Liver (tissue), 9 donors: Measurements from ENCODE around the gene MYO16. TPM values are rescaled to one million over a fixed set of nuclear protein-coding genes. Genes with fewer than 3 reads are reported as not detected.

Experiments used
- DNase-seq: peaks from one replicate; pipeline ENCODE4 v3.0.0-alpha.2; 2017; ENCODE audit warnings: low spot score
- H3K27ac ChIP-seq, 2 donors: one replicate each; pipeline ENCODE4 v1.7.0; 2013; ENCODE audit warnings: inconsistent platforms in 2 of 2, low read length in 2 of 2, control low read depth in 1 of 2, low read depth in 1 of 2, mild to moderate bottlenecking in 1 of 2
- H3K27me3 ChIP-seq, 4 donors: one replicate each; pipeline versions ENCODE4 v1.6.1 to v1.7.0; 2013; ENCODE audit warnings: low read length in 3 of 4, inconsistent platforms in 1 of 4, mild to moderate bottlenecking in 1 of 4, moderate library complexity in 1 of 4; ENCODE audit not compliant: control insufficient read depth in 4 of 4, insufficient read depth in 4 of 4
- H3K36me3 ChIP-seq, 4 donors: one replicate each; pipeline versions ENCODE4 v1.6.1 to v1.7.0; 2013; ENCODE audit warnings: low read length in 3 of 4, mild to moderate bottlenecking in 3 of 4, low read depth in 1 of 4, moderate library complexity in 1 of 4; ENCODE audit not compliant: control insufficient read depth in 4 of 4, insufficient read depth in 3 of 4
- H3K4me1 ChIP-seq, 4 donors: one replicate each; pipeline versions ENCODE4 v1.6.1 to v1.7.0; 2013; ENCODE audit warnings: low read length in 3 of 4, mild to moderate bottlenecking in 3 of 4, moderate library complexity in 1 of 4; ENCODE audit not compliant: control insufficient read depth in 4 of 4, insufficient read depth in 4 of 4
- H3K4me3 ChIP-seq, 3 donors: one replicate each; pipeline versions ENCODE4 v1.6.1 to v1.7.0; 2013; ENCODE audit warnings: low read length in 3 of 3, control low read depth in 1 of 3, low read depth in 1 of 3, mild to moderate bottlenecking in 1 of 3
- H3K9ac ChIP-seq, 2 donors: one replicate each; pipeline ENCODE4 v1.7.0; 2013; ENCODE audit warnings: low read length in 2 of 2, mild to moderate bottlenecking in 2 of 2, moderate library complexity in 2 of 2, control low read depth in 1 of 2, low read depth in 1 of 2
- H3K9me3 ChIP-seq, 4 donors: one replicate each; pipeline versions ENCODE4 v1.6.1 to v1.7.0; 2013; ENCODE audit warnings: low read length in 3 of 4; ENCODE audit not compliant: control insufficient read depth in 4 of 4
- CTCF ChIP-seq: fragments of 150-350 bp; IDR thresholded peaks from 2 replicates; pipeline ENCODE4 v1.5.1; 2017; ENCODE audit warnings: improper control_type of control experiment, low read depth, low read length; ENCODE audit not compliant: missing input control
- EGR1 ChIP-seq, 2 donors: IDR thresholded peaks; 2 replicates each; pipeline ENCODE4 v1.6.1; 2016 to 2018; ENCODE audit warnings: antibody characterized with exemption in 2 of 2, low read depth in 2 of 2
- FOXA1 ChIP-seq: IDR thresholded peaks from 2 replicates; pipeline ENCODE4 v1.6.1; 2016; ENCODE audit warnings: antibody characterized with exemption
- FOXA2 ChIP-seq: IDR thresholded peaks from 2 replicates; pipeline ENCODE4 v1.6.1; 2016; ENCODE audit warnings: antibody characterized with exemption
- HNF4A ChIP-seq, 2 donors: conservative IDR thresholded peaks; 2 replicates each; pipeline ENCODE4 v1.6.1; 2016; ENCODE audit warnings: antibody characterized with exemption in 2 of 2, mild to moderate bottlenecking in 2 of 2
- JUND ChIP-seq, 2 donors: IDR thresholded peaks; 2 replicates each; pipeline ENCODE4 v1.6.1; 2016; ENCODE audit warnings: antibody characterized with exemption in 2 of 2
- MAX ChIP-seq: IDR thresholded peaks from 2 replicates; pipeline ENCODE4 v1.6.1; 2016; ENCODE audit warnings: antibody characterized with exemption
- RAD21 ChIP-seq, 2 donors: IDR thresholded peaks; 2 replicates each; pipeline ENCODE4 v1.6.1; 2016; ENCODE audit warnings: antibody characterized with exemption in 2 of 2, mild to moderate bottlenecking in 2 of 2
- REST ChIP-seq: IDR thresholded peaks from 2 replicates; pipeline ENCODE4 v1.6.1; 2016; ENCODE audit warnings: antibody characterized with exemption, mild to moderate bottlenecking
- SP1 ChIP-seq: IDR thresholded peaks from 2 replicates; pipeline ENCODE4 v1.6.1; 2018; ENCODE audit warnings: antibody characterized with exemption, mild to moderate bottlenecking
- TAF1 ChIP-seq: conservative IDR thresholded peaks from 2 replicates; pipeline ENCODE4 v1.6.1; 2016; ENCODE audit warnings: antibody characterized with exemption, mild to moderate bottlenecking
- YY1 ChIP-seq: IDR thresholded peaks from 2 replicates; pipeline ENCODE4 v1.6.1; 2016; ENCODE audit warnings: antibody characterized with exemption, mild to moderate bottlenecking
- WGBS: extraction: QIAGEN DNeasy Blood & Tissue Kit; methylation state at CpG from one replicate; pipeline ENCODE4 v1.1.7; 2013; 5-methylcytosine and 5-hydroxymethylcytosine counted together
- polyA plus RNA-seq, 2 donors: library from polyadenylated mRNA; stranded (reverse) in 1 of 2; unstranded in 1 of 2; fragments of 200-250 nt in 1 of 2; fragments of >200 nt in 1 of 2; fragmentation: Nextera tagmentation in 1 of 2; extraction: Ambion mirVana in 1 of 2; gene quantifications; one replicate each; pipeline versions ENCODE4 v1.2.1 to v1.2.3, GENCODE V29; 2013 to 2015
- total RNA-seq, 2 donors: library from RNA; depleted of rRNA; stranded (reverse); fragments of >200 nt; gene quantifications; one replicate each; pipeline ENCODE4 v1.2.3, GENCODE V29; 2014
- donor health status: healthy.
- donor health status: healthy.
- donor health status: healthy.
- donor health status: healthy.
- donor health status: healthy.

MYO16 gene
- total and polyA plus RNA-seq, 4 donors: 0.37 to 1.1 (median 0.68) TPM

GRCh38 chr13:108742701-108743451 is 113.5 kb downstream of the MYO16 start:
- no peak overlapping the region for H3K9ac ChIP-seq
- H3K9me3 ChIP-seq: peaks cover 0 to 1% (median 0%) of the 10 kb centered on the region in 4 donors
- no peaks in the 10 kb centered on the region for H3K36me3 ChIP-seq
- TF ChIP-seq REST: no peak
- H3K27ac ChIP-seq: no peak overlapping the region
- DNase-seq: no peak
- WGBS: 70% methylated on average over 2 of the region's 2 CpGs
- H3K27me3 ChIP-seq: no peaks in the 10 kb centered on the region
- no peak overlapping the region for H3K4me3 ChIP-seq
- no peaks in the 10 kb centered on the region for H3K4me1 ChIP-seq

GRCh38 chr13:108743522-108743921 is 114.1 kb downstream of the MYO16 start:
- no peak for TF ChIP-seq REST
- no peak for TF ChIP-seq TAF1
- no peak for TF ChIP-seq YY1
- TF ChIP-seq HNF4A (conservative IDR thresholded peaks at IDR 0.05): no peak
- no peak overlapping the region for H3K4me3 ChIP-seq
- no peaks in the 10 kb centered on the region for H3K27me3 ChIP-seq
- no peak overlapping the region for H3K9ac ChIP-seq
- H3K4me1 ChIP-seq: no peaks in the 10 kb centered on the region
- no peak for DNase-seq
- H3K9me3 ChIP-seq: peaks cover 0 to 1% (median 0%) of the 10 kb centered on the region in 4 donors
- no peak overlapping the region for H3K27ac ChIP-seq
- 84% methylated on average over 4 of the region's 4 CpGs for WGBS
- no peaks in the 10 kb centered on the region for H3K36me3 ChIP-seq

- no peak overlapping the region for H3K27ac ChIP-seq
- no peak overlapping the region for H3K9ac ChIP-seq
- H3K27me3 ChIP-seq: no peaks in the 10 kb centered on the region
- no peaks in the 10 kb centered on the region for H3K9me3 ChIP-seq
- H3K4me1 ChIP-seq: no peaks in the 10 kb centered on the region
- DNase-seq: no peak
- no peak overlapping the region for H3K4me3 ChIP-seq
- WGBS: 43% methylated on average over 1 of the region's 1 CpG
- H3K36me3 ChIP-seq: no peaks in the 10 kb centered on the region
- no peak for TF ChIP-seq RAD21 (IDR thresholded peaks at IDR 0.05)
- no peak for TF ChIP-seq HNF4A (conservative IDR thresholded peaks at IDR 0.05)
- TF ChIP-seq FOXA1: no peak
- no peak for TF ChIP-seq EGR1 (IDR thresholded peaks at IDR 0.05; ENCODE audit: low read depth in 2 of 2)
- TF ChIP-seq JUND (IDR thresholded peaks at IDR 0.05): no peak
- TF ChIP-seq CTCF: no peak
- no peak for TF ChIP-seq REST
- no peak for TF ChIP-seq YY1
- TF ChIP-seq TAF1: no peak
- TF ChIP-seq SP1: no peak
- no peak for TF ChIP-seq MAX
- no peak for TF ChIP-seq FOXA2
These were observed 118.4 kb downstream of the MYO16 start for GRCh38 chr13:108747843-108748242.
